Thymus (tissue), 11 donors: ENCODE data around the gene LRRC39. TPM values are rescaled to one million over a fixed set of nuclear protein-coding genes. Genes with fewer than 3 reads are reported as not detected.
"Not testable (repeated sequence)": the region's sequence is repeated elsewhere in the genome, so short reads cannot be mapped to it uniquely, and the experiment has no call there.

Experiments used
- DNase-seq, 9 donors: peaks; one replicate each; pipeline ENCODE4 v3.0.0-alpha.2; 2013; ENCODE audit warnings: low spot score in 9 of 9, low read depth in 6 of 9, missing footprints in 1 of 9
- H3K27ac ChIP-seq, 2 donors: one replicate each; pipeline ENCODE4 v1.5.1; 2013; ENCODE audit warnings: control low read depth in 1 of 2, low read depth in 1 of 2, low read length in 1 of 2, mild to moderate bottlenecking in 1 of 2, moderate library complexity in 1 of 2
- H3K27me3 ChIP-seq, 2 donors: one replicate each; pipeline ENCODE4 v1.5.1; 2013; ENCODE audit warnings: low read length in 1 of 2; ENCODE audit not compliant: control insufficient read depth in 2 of 2, insufficient read depth in 1 of 2
- H3K36me3 ChIP-seq, 2 donors: one replicate each; pipeline ENCODE4 v1.5.1; 2013; ENCODE audit warnings: low read length in 1 of 2, mild to moderate bottlenecking in 1 of 2, moderate library complexity in 1 of 2; ENCODE audit not compliant: control insufficient read depth in 2 of 2, insufficient read depth in 2 of 2
- H3K4me1 ChIP-seq, 2 donors: one replicate each; pipeline ENCODE4 v1.5.1; 2013; ENCODE audit warnings: low read length in 2 of 2; ENCODE audit not compliant: control insufficient read depth in 2 of 2, insufficient read depth in 2 of 2
- H3K4me3 ChIP-seq, 2 donors: one replicate each; pipeline ENCODE4 v1.5.1; 2013; ENCODE audit warnings: low read length in 2 of 2, control low read depth in 1 of 2, mild to moderate bottlenecking in 1 of 2
- H3K9me3 ChIP-seq, 2 donors: one replicate each; pipeline ENCODE4 v1.5.1; 2013; ENCODE audit warnings: low read length in 1 of 2, mild to moderate bottlenecking in 1 of 2; ENCODE audit not compliant: control insufficient read depth in 2 of 2, insufficient read depth in 1 of 2
- WGBS: extraction: QIAGEN DNeasy Blood & Tissue Kit; methylation state at CpG from one replicate; pipeline ENCODE4 v1.1.7; 2013; 5-methylcytosine and 5-hydroxymethylcytosine counted together
- polyA plus RNA-seq: library from polyadenylated mRNA; stranded (reverse); fragments of 200-250 nt; gene quantifications from one replicate; pipeline ENCODE4 v1.2.3, GENCODE V29; 2013
- total RNA-seq: library from RNA; stranded (reverse); fragments of 120-200 nt; gene quantifications from one replicate; pipeline ENCODE4 v1.2.4, GENCODE V29; 2013
- donor health status: healthy.

Gene LRRC39
- total and polyA plus RNA-seq, 2 donors, result 1.7 to 6.7 TPM

- not testable (repeated sequence) for H3K27ac ChIP-seq, H3K27me3 ChIP-seq, H3K4me1 ChIP-seq, H3K4me3 ChIP-seq, H3K9me3 ChIP-seq, DNase-seq
- WGBS, result 98% methylated on average over 2 of the region's 2 CpGs
- peaks cover 18 to 30% of the 10 kb centered on the region in 2 donors for H3K36me3 ChIP-seq
Measured at GRCh38 chr1:100205103-100205502, 27.0 kb upstream of the LRRC39 start.

- H3K4me1 ChIP-seq, H3K4me3 ChIP-seq, H3K27ac ChIP-seq, H3K9me3 ChIP-seq, DNase-seq, H3K27me3 ChIP-seq: not testable (repeated sequence)
- peaks cover 13 to 33% of the 10 kb centered on the region in 2 donors for H3K36me3 ChIP-seq
- WGBS, result 98% methylated on average over 2 of the region's 2 CpGs
Measured at GRCh38 chr1:100202703-100203102, 24.6 kb upstream of the LRRC39 start.

GRCh38 chr1:100200060-100200459 lies 22.0 kb upstream of the LRRC39 start:
- not testable (repeated sequence) for H3K4me1 ChIP-seq, H3K27ac ChIP-seq, DNase-seq, H3K9me3 ChIP-seq, H3K4me3 ChIP-seq, H3K27me3 ChIP-seq
- H3K36me3 ChIP-seq, result peaks cover 8 to 15% of the 10 kb centered on the region in 2 donors
- WGBS, result 87% methylated on average over 6 of the region's 6 CpGs

GRCh38 chr1:100198596-100198995 lies 20.5 kb upstream of the LRRC39 start:
- DNase-seq, result no peak
- WGBS, result 100% methylated on average over 1 of the region's 1 CpG
- Histone ChIP-seq H3K27ac (no peak overlapping the region), H3K4me1 (no peaks in the 10 kb centered on the region), H3K4me3 (no peak overlapping the region), H3K27me3 (no peaks in the 10 kb centered on the region), H3K9me3 (no peaks in the 10 kb centered on the region), H3K36me3 (peaks cover 8 to 18% of the 10 kb centered on the region in 2 donors)

GRCh38 chr1:100188617-100189016 lies 10.6 kb upstream of the LRRC39 start:
- WGBS, result 90% methylated on average over 3 of the region's 3 CpGs
- no peak for DNase-seq
- Histone ChIP-seq H3K4me1 (no peaks in the 10 kb centered on the region), H3K9me3 (no peaks in the 10 kb centered on the region), H3K27me3 (no peaks in the 10 kb centered on the region), H3K4me3 (no peak overlapping the region), H3K36me3 (no peaks in the 10 kb centered on the region), H3K27ac (no peak overlapping the region)

- H3K4me3 ChIP-seq, result no peak overlapping the region
- H3K9me3 ChIP-seq, result no peaks in the 10 kb centered on the region
- no peaks in the 10 kb centered on the region for H3K36me3 ChIP-seq
- no peaks in the 10 kb centered on the region for H3K27me3 ChIP-seq
- H3K4me1 ChIP-seq, result no peaks in the 10 kb centered on the region
- WGBS, result 93% methylated on average over 3 of the region's 3 CpGs
- no peak for DNase-seq
- no peak overlapping the region for H3K27ac ChIP-seq
Measured at GRCh38 chr1:100187912-100188311, 9.9 kb upstream of the LRRC39 start.

GRCh38 chr1:100184536-100184935 lies 6.5 kb upstream of the LRRC39 start:
- H3K9me3 ChIP-seq, result no peaks in the 10 kb centered on the region
- H3K27ac ChIP-seq, result no peak overlapping the region

GRCh38 chr1:100183370-100183769 lies 5.3 kb upstream of the LRRC39 start:
- Histone ChIP-seq H3K4me1 (no peaks in the 10 kb centered on the region), H3K27ac (no peak overlapping the region), H3K9me3 (no peaks in the 10 kb centered on the region), H3K27me3 (no peaks in the 10 kb centered on the region), H3K36me3 (no peaks in the 10 kb centered on the region), H3K4me3 (no peak overlapping the region)
- over 99% methylated on average over 4 of the region's 4 CpGs for WGBS
- no peak for DNase-seq

More at GRCh38 chr1:100184536-100184935, 6.5 kb upstream of the LRRC39 start:
- H3K4me1 ChIP-seq, result no peaks in the 10 kb centered on the region
- no peaks in the 10 kb centered on the region for H3K36me3 ChIP-seq
- H3K4me3 ChIP-seq, result no peak overlapping the region
- 33% methylated on average over 1 of the region's 1 CpG for WGBS
- no peak for DNase-seq
- no peaks in the 10 kb centered on the region for H3K27me3 ChIP-seq

GRCh38 chr1:100177295-100178041 lies 588 bp downstream of the LRRC39 start:
- Histone ChIP-seq H3K9me3 (no peaks in the 10 kb centered on the region), H3K27ac (no peak overlapping the region), H3K27me3 (no peaks in the 10 kb centered on the region), H3K4me1 (no peaks in the 10 kb centered on the region), H3K4me3 (no peak overlapping the region), H3K36me3 (no peaks in the 10 kb centered on the region)
- no peak for DNase-seq
- 97% methylated on average over 4 of the region's 4 CpGs for WGBS
